GM18951 (cell line): ENCODE results near the gene CTXND1.

Experiments used
- POLR2A ChIP-seq: IDR thresholded peaks from 4 replicates; pipeline ENCODE4 v1.6.1; 2011; ENCODE audit warnings: mild to moderate bottlenecking; ENCODE audit not compliant: insufficient read length, insufficient read depth; ENCODE audit errors: extremely low read depth
- in situ Hi-C: fragments of 300-500 bp; cut with MboI; formaldehyde crosslinking; loops from one replicate; pipeline ENCODE4 v1.12.0; 2022; ENCODE audit warnings: low sequenced_read_pairs, mixed read lengths, inconsistent platforms; ENCODE audit not compliant: unreplicated experiment

CTXND1 gene

GRCh38 chr15:80191897-80192595 is 60.0 kb downstream of the CTXND1 start:
- no peak for TF ChIP-seq POLR2A
- in situ Hi-C loops = no loop called here

GRCh38 chr15:80191198-80191597 is 60.8 kb downstream of the CTXND1 start:
- TF ChIP-seq POLR2A = no peak
- in situ Hi-C loops = no loop called here

DNA sequence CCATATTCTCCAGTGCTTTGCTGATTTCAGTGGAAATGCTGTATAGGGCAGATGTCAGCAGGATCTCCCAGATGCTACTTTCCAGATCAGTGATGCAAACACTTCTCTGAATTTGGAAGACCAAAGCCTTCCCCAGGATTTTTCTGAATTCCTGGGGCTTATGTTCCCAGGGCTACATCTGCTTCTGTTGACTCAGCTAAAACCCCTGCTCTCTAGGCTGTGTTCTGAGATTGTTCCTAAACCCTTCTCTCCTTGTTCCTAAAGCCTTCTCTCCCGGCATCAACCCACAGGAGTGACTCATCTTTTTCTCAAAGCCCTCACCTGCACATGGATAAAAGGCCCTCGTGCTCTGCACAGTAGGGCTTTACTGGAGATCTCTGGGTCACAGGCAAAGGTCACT is 63.8 kb downstream of the CTXND1 start:
- no peak for TF ChIP-seq POLR2A
- in situ Hi-C loops = no loop called here

GRCh38 chr15:80186597-80186996 is 65.4 kb downstream of the CTXND1 start:
- in situ Hi-C loops = no loop called here

DNA sequence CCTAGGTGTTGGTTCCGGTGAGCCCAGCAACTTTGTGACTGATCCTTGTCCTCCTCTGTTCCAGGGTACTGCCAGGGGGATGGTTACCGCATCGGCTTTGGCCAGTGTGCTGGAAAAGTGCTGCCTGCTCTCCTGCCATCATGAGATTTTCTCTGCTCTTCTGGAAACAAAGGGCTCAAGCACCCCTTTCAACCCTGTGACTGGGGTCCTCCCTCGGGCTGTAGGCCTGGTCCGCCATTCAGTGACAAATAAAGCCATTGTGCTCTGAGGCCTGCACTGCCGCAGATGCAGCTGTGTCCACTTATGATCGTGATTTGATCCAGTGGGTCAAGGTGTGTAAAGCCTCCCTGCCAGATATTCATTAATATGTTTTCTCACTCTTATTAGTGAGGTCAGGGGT is 65.9 kb downstream of the CTXND1 start:
- TF ChIP-seq POLR2A = no peak

More at GRCh38 chr15:80186597-80186996, 65.4 kb downstream of the CTXND1 start:
- TF ChIP-seq POLR2A = no peak

GRCh38 chr15:80185152-80185551 is 66.9 kb downstream of the CTXND1 start:
- TF ChIP-seq POLR2A = no peak
- in situ Hi-C loops = no loop called here

More for the DNA sequence above, 65.9 kb downstream of the CTXND1 start:
- in situ Hi-C loops = no loop called here

GRCh38 chr15:80184554-80184953 is 67.5 kb downstream of the CTXND1 start:
- TF ChIP-seq POLR2A = no peak
- in situ Hi-C loops = no loop called here

GRCh38 chr15:80183886-80184285 is 68.1 kb downstream of the CTXND1 start:
- no peak for TF ChIP-seq POLR2A
- in situ Hi-C loops = no loop called here

DNA sequence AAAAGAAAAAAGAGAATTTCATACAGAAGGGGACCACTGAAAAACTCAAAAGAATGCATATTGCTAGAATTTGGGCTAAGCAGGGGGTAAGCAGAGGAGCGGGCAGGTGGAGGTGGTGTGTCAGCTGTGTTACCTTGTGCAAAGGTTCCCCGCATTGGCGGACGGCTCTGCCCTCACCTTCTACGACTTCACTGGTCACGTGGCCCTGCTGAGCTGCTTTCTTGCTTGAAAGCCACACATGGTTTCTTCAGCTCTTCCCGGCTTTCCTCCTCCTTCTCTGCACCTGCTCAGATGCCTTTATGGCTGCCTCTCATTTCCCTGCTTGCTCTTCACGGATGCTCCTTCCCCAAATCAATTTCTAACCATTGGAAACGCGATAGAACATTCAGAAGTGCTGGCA is 68.7 kb downstream of the CTXND1 start:
- TF ChIP-seq POLR2A = no peak
- in situ Hi-C loops = no loop called here

DNA sequence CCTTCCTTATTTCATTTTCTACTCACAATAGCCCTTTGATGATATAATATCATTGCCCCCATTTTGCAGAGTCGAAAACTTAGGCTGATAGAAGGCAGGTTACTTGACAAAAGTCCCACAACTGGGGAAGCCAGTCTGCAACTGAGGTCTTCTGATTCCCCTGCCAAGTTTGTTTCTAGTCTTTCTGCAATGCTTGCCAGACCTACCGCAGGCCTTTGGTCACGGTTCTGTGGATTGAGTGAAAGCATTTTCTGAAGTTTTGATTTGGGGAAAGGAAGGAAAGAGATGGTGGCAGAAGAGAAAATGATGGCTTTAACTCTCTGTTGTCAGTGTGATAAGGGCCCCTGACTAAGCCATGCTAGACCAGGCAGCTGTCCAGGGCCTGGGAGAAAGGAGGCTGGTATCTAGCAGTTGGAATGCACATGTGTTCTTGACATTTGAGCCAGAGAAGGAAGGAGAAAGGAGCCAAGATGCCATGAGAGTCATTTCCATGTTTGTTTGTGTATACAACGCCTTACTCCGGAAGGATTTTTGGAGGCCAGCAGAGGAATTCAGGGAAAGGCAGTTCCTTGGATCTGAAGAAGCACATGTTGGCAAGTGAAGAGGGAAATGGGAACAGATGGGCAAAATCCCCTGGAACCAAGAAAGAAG is 69.3 kb downstream of the CTXND1 start:
- no peak for TF ChIP-seq POLR2A
- in situ Hi-C loops = no loop called here

- in situ Hi-C loops = no loop called here
- no peak for TF ChIP-seq POLR2A
Measured at GRCh38 chr15:80180986-80181385, 71.0 kb downstream of the CTXND1 start.

GRCh38 chr15:80180468-80180867 is 71.5 kb downstream of the CTXND1 start:
- in situ Hi-C loops = no loop called here

GRCh38 chr15:80179935-80180334 is 72.1 kb downstream of the CTXND1 start:
- in situ Hi-C loops = no loop called here

More at GRCh38 chr15:80180468-80180867, 71.5 kb downstream of the CTXND1 start:
- no peak for TF ChIP-seq POLR2A

More at GRCh38 chr15:80179935-80180334, 72.1 kb downstream of the CTXND1 start:
- TF ChIP-seq POLR2A = no peak
